GM23338 (cell line): Measurements from ENCODE around the gene JUP. TPM values are rescaled to one million over a fixed set of nuclear protein-coding genes. Genes with fewer than 3 reads are reported as not detected.

Source experiments
- ATAC-seq: fragments of 200-7000 bp; cut with Tn5 transposase; 3 replicates; pipeline ENCODE4 v1.9.1; 2020
- DNase-seq: peaks from one replicate; pipeline ENCODE4 v3.0.0-alpha.2; 2015; ENCODE audit warnings: low spot score
- H2AFZ ChIP-seq: fragments of 200-600 bp; sonication (generic); 2 replicates; pipeline ENCODE4 v1.8.0; 2016; ENCODE audit warnings: antibody characterized with exemption, mild to moderate bottlenecking, moderate library complexity
- H3F3A ChIP-seq: fragments of 200-600 bp; sonication (generic); replicated peaks from 2 replicates; pipeline ENCODE4 v1.8.0; 2017; ENCODE audit warnings: antibody characterized with exemption, mixed run types, low read depth
- H3K27ac ChIP-seq: fragments of 200-600 bp; sonication (generic); 2 replicates; pipeline ENCODE4 v1.6.1; 2016; ENCODE audit warnings: low read depth
- H3K27me3 ChIP-seq: fragments of 200-600 bp; sonication (generic); 2 replicates; pipeline ENCODE4 v1.8.0; 2016; ENCODE audit warnings: mild to moderate bottlenecking, mixed run types, moderate library complexity; ENCODE audit not compliant: insufficient read depth
- H3K36me3 ChIP-seq: fragments of 200-600 bp; sonication (generic); 2 replicates; pipeline ENCODE4 v1.8.0; 2016; ENCODE audit warnings: mild to moderate bottlenecking; ENCODE audit not compliant: insufficient read depth
- H3K4me1 ChIP-seq: fragments of 200-600 bp; sonication (generic); 2 replicates; pipeline ENCODE4 v1.8.0; 2016; ENCODE audit warnings: mild to moderate bottlenecking, moderate library complexity; ENCODE audit not compliant: insufficient read depth
- H3K4me2 ChIP-seq: fragments of 200-600 bp; sonication (generic); 2 replicates; pipeline ENCODE4 v1.7.1; 2017; ENCODE audit warnings: mixed run types
- H3K4me3 ChIP-seq: fragments of 200-600 bp; sonication (generic); 2 replicates; pipeline ENCODE4 v1.6.1; 2016; ENCODE audit warnings: mixed run types
- H3K79me2 ChIP-seq: fragments of 200-600 bp; sonication (generic); replicated peaks from 2 replicates; pipeline ENCODE4 v1.8.0; 2017; ENCODE audit warnings: mild to moderate bottlenecking; ENCODE audit not compliant: insufficient read depth
- H3K9me2 ChIP-seq: fragments of 200-600 bp; sonication (generic); 2 replicates; pipeline ENCODE4 v1.8.0; 2017; ENCODE audit not compliant: insufficient read depth
- H4K20me1 ChIP-seq: fragments of 200-600 bp; sonication (generic); replicated peaks from 2 replicates; pipeline ENCODE4 v1.8.0; 2017; ENCODE audit warnings: mild to moderate bottlenecking; ENCODE audit not compliant: insufficient read depth
- H3K27ac Mint-ChIP-seq: 2 replicates; pipeline ENCODE4 v1.8.0; 2020; ENCODE audit warnings: inconsistent platforms, mild to moderate bottlenecking, moderate library complexity, mixed read lengths
- H3K27me3 Mint-ChIP-seq: 3 replicates; pipeline ENCODE4 v1.8.0; 2022; ENCODE audit warnings: low read depth, mild to moderate bottlenecking, moderate library complexity, mixed read lengths, inconsistent platforms; ENCODE audit not compliant: insufficient read depth, poor library complexity
- H3K36me3 Mint-ChIP-seq: 3 replicates; pipeline ENCODE4 v1.8.0; 2021; ENCODE audit warnings: low read depth, mild to moderate bottlenecking, inconsistent platforms, moderate library complexity, mixed read lengths
- H3K4me1 Mint-ChIP-seq: 3 replicates; pipeline ENCODE4 v1.8.0; 2020; ENCODE audit warnings: mild to moderate bottlenecking, inconsistent platforms, mixed read lengths
- H3K4me3 Mint-ChIP-seq: 3 replicates; pipeline ENCODE4 v1.8.0; 2021; ENCODE audit warnings: moderate library complexity, mild to moderate bottlenecking, inconsistent platforms, mixed read lengths
- H3K9me3 Mint-ChIP-seq: 3 replicates; pipeline ENCODE4 v1.8.0; 2020; ENCODE audit warnings: moderate library complexity, mild to moderate bottlenecking, inconsistent platforms, mixed read lengths
- CREB1 ChIP-seq: fragments of 250-450 bp; sonication (Bioruptor Pico); IDR thresholded peaks from 2 replicates; pipeline ENCODE4 v1.5.0; 2020; ENCODE audit warnings: low read depth, mild to moderate bottlenecking, moderate library complexity
- EZH2phosphoT487 ChIP-seq: fragments of 200-600 bp; sonication (generic); IDR thresholded peaks from one replicate; pipeline ENCODE4 v1.8.1; 2018; ENCODE audit warnings: antibody characterized with exemption; ENCODE audit not compliant: unreplicated experiment
- NANOG ChIP-seq: IDR thresholded peaks from 2 replicates; pipeline ENCODE4 v1.6.1; 2016; ENCODE audit warnings: antibody characterized with exemption, borderline replicate concordance
- ZNF331 ChIP-seq: fragments of 250-450 bp; sonication (Bioruptor Pico); IDR thresholded peaks from 2 replicates; pipeline ENCODE4 v1.5.0; 2020; ENCODE audit warnings: low read depth, mild to moderate bottlenecking, moderate library complexity
- polyA plus RNA-seq: library from polyadenylated mRNA; unstranded; fragments of >200 nt; fragmentation: Nextera tagmentation; extraction: Ambion mirVana; gene quantifications from 2 replicates; pipeline ENCODE4 v1.2.1, GENCODE V29; 2016
- total RNA-seq: library from RNA; depleted of rRNA; stranded (reverse); fragments of >200 nt; shearing (Covaris generic); gene quantifications from 2 replicates; pipeline ENCODE4 v1.2.3, GENCODE V29; 2014
- TF ChIP-seq, protein P1 (sequence below): fragments of 250-450 bp; sonication (Bioruptor Pico); IDR thresholded peaks from 2 replicates; pipeline ENCODE4 v1.5.0; 2020; ENCODE audit warnings: mild to moderate bottlenecking, moderate library complexity
- TF ChIP-seq, protein P2 (sequence below): IDR thresholded peaks from 2 replicates; pipeline ENCODE4 v1.6.1; 2016; ENCODE audit warnings: antibody characterized with exemption
- TF ChIP-seq, protein P3 (sequence below): IDR thresholded peaks from one replicate; pipeline ENCODE4 v1.6.1; 2018; ENCODE audit warnings: antibody characterized with exemption; ENCODE audit not compliant: unreplicated experiment
- TF ChIP-seq, protein P4 (sequence below), 2 experiments: fragments of 200-600 bp in 1 of 2; sonication (generic) in 1 of 2; conservative IDR thresholded peaks; 2 replicates each; pipeline versions ENCODE4 v1.5.1 to v1.6.1; 2016 to 2017; ENCODE audit warnings: antibody characterized with exemption in 2 of 2, low read depth in 2 of 2, mild to moderate bottlenecking in 2 of 2, moderate library complexity in 1 of 2

The JUP gene
- total and polyA plus RNA-seq, 2 experiments from 2014 or later, result 45.5 to 177 TPM

DNA sequence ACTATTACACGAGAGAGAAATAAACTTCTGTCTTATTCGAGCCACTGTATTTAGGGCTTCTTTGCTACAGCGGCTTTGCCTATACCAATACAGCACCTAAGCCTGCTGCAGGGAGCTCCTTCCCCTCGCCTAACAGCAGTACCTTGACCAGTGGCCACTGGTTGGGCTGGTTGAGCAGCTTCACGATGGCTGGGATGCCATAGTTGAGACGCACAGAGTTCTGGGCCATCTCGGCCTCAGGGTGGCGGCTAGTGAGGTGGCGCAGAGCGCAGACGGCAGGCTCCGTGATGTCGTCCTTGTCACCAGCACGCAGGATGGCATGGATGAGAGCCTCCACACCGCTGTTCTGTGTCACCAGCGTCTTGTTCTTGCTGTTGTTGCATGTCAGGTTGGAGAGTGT lies 23.7 kb downstream of the JUP start (continued):
- TF ChIP-seq, protein P1, sequence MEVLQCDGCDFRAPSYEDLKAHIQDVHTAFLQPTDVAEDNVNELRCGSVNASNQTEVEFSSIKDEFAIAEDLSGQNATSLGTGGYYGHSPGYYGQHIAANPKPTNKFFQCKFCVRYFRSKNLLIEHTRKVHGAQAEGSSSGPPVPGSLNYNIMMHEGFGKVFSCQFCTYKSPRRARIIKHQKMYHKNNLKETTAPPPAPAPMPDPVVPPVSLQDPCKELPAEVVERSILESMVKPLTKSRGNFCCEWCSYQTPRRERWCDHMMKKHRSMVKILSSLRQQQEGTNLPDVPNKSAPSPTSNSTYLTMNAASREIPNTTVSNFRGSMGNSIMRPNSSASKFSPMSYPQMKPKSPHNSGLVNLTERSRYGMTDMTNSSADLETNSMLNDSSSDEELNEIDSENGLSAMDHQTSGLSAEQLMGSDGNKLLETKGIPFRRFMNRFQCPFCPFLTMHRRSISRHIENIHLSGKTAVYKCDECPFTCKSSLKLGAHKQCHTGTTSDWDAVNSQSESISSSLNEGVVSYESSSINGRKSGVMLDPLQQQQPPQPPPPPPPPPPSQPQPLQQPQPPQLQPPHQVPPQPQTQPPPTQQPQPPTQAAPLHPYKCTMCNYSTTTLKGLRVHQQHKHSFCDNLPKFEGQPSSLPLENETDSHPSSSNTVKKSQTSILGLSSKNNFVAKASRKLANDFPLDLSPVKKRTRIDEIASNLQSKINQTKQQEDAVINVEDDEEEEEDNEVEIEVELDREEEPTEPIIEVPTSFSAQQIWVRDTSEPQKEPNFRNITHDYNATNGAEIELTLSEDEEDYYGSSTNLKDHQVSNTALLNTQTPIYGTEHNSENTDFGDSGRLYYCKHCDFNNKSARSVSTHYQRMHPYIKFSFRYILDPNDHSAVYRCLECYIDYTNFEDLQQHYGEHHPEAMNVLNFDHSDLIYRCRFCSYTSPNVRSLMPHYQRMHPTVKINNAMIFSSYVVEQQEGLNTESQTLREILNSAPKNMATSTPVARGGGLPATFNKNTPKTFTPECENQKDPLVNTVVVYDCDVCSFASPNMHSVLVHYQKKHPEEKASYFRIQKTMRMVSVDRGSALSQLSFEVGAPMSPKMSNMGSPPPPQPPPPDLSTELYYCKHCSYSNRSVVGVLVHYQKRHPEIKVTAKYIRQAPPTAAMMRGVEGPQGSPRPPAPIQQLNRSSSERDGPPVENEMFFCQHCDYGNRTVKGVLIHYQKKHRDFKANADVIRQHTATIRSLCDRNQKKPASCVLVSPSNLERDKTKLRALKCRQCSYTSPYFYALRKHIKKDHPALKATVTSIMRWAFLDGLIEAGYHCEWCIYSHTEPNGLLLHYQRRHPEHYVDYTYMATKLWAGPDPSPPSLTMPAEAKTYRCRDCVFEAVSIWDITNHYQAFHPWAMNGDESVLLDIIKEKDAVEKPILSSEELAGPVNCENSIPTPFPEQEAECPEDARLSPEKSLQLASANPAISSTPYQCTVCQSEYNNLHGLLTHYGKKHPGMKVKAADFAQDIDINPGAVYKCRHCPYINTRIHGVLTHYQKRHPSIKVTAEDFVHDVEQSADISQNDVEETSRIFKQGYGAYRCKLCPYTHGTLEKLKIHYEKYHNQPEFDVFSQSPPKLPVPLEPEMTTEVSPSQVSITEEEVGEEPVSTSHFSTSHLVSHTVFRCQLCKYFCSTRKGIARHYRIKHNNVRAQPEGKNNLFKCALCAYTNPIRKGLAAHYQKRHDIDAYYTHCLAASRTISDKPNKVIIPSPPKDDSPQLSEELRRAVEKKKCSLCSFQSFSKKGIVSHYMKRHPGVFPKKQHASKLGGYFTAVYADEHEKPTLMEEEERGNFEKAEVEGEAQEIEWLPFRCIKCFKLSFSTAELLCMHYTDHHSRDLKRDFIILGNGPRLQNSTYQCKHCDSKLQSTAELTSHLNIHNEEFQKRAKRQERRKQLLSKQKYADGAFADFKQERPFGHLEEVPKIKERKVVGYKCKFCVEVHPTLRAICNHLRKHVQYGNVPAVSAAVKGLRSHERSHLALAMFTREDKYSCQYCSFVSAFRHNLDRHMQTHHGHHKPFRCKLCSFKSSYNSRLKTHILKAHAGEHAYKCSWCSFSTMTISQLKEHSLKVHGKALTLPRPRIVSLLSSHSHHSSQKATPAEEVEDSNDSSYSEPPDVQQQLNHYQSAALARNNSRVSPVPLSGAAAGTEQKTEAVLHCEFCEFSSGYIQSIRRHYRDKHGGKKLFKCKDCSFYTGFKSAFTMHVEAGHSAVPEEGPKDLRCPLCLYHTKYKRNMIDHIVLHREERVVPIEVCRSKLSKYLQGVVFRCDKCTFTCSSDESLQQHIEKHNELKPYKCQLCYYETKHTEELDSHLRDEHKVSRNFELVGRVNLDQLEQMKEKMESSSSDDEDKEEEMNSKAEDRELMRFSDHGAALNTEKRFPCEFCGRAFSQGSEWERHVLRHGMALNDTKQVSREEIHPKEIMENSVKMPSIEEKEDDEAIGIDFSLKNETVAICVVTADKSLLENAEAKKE (CRISPR knock-in tag), result no peak

DNA sequence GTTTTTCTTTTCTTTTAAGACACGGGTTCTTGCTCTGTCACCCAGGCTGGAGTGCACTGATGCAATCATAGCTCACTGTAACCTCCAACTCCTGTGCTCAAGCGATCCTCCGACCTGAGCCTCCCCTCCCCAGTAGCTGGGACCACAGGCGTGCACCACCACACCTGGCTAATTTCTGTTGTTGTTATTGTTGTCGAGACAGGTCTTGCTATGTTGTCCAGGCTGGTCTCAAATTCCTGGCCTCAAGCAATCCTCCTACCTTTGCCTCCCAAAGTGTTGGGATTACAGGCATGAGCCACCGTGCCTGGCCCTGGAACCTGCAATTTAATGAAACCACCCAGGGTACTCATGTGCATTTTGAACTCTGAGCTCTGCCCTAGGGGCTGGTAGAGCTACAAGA lies 24.1 kb downstream of the JUP start:
- no peaks in the 10 kb centered on the region for H3K79me2 ChIP-seq
- TF ChIP-seq, protein P2, sequence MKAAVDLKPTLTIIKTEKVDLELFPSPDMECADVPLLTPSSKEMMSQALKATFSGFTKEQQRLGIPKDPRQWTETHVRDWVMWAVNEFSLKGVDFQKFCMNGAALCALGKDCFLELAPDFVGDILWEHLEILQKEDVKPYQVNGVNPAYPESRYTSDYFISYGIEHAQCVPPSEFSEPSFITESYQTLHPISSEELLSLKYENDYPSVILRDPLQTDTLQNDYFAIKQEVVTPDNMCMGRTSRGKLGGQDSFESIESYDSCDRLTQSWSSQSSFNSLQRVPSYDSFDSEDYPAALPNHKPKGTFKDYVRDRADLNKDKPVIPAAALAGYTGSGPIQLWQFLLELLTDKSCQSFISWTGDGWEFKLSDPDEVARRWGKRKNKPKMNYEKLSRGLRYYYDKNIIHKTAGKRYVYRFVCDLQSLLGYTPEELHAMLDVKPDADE, result no peak
- TF ChIP-seq, protein P3, sequence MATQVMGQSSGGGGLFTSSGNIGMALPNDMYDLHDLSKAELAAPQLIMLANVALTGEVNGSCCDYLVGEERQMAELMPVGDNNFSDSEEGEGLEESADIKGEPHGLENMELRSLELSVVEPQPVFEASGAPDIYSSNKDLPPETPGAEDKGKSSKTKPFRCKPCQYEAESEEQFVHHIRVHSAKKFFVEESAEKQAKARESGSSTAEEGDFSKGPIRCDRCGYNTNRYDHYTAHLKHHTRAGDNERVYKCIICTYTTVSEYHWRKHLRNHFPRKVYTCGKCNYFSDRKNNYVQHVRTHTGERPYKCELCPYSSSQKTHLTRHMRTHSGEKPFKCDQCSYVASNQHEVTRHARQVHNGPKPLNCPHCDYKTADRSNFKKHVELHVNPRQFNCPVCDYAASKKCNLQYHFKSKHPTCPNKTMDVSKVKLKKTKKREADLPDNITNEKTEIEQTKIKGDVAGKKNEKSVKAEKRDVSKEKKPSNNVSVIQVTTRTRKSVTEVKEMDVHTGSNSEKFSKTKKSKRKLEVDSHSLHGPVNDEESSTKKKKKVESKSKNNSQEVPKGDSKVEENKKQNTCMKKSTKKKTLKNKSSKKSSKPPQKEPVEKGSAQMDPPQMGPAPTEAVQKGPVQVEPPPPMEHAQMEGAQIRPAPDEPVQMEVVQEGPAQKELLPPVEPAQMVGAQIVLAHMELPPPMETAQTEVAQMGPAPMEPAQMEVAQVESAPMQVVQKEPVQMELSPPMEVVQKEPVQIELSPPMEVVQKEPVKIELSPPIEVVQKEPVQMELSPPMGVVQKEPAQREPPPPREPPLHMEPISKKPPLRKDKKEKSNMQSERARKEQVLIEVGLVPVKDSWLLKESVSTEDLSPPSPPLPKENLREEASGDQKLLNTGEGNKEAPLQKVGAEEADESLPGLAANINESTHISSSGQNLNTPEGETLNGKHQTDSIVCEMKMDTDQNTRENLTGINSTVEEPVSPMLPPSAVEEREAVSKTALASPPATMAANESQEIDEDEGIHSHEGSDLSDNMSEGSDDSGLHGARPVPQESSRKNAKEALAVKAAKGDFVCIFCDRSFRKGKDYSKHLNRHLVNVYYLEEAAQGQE, result no peak
- TF ChIP-seq NANOG, result no peak
- TF ChIP-seq, protein P4, sequence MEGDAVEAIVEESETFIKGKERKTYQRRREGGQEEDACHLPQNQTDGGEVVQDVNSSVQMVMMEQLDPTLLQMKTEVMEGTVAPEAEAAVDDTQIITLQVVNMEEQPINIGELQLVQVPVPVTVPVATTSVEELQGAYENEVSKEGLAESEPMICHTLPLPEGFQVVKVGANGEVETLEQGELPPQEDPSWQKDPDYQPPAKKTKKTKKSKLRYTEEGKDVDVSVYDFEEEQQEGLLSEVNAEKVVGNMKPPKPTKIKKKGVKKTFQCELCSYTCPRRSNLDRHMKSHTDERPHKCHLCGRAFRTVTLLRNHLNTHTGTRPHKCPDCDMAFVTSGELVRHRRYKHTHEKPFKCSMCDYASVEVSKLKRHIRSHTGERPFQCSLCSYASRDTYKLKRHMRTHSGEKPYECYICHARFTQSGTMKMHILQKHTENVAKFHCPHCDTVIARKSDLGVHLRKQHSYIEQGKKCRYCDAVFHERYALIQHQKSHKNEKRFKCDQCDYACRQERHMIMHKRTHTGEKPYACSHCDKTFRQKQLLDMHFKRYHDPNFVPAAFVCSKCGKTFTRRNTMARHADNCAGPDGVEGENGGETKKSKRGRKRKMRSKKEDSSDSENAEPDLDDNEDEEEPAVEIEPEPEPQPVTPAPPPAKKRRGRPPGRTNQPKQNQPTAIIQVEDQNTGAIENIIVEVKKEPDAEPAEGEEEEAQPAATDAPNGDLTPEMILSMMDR (conservative IDR thresholded peaks at IDR 0.05; ENCODE audit: low read depth in 2 of 2), result no peak
- TF ChIP-seq ZNF331 (CRISPR knock-in tag), result no peak
- no peak for TF ChIP-seq EZH2phosphoT487
- no peak for TF ChIP-seq CREB1 (CRISPR knock-in tag)
- H3K36me3 ChIP-seq, result peaks cover 22% of the 10 kb centered on the region
- no peaks in the 10 kb centered on the region for H3K4me1 Mint-ChIP-seq
- H3K4me2 ChIP-seq, result no peak overlapping the region
- ATAC-seq (no peak), DNase-seq (no peak)
- no peak overlapping the region for H3K27ac ChIP-seq
- H3K4me3 ChIP-seq, result no peak overlapping the region
- H3K4me1 ChIP-seq, result no peaks in the 10 kb centered on the region
- no peaks in the 10 kb centered on the region for H3K9me2 ChIP-seq
- no peak overlapping the region for H3K4me3 Mint-ChIP-seq
- H3K9me3 Mint-ChIP-seq, result no peaks in the 10 kb centered on the region
- H3K36me3 Mint-ChIP-seq, result peaks cover 97% of the 10 kb centered on the region
- no peaks in the 10 kb centered on the region for H3K27me3 ChIP-seq
- H3K27me3 Mint-ChIP-seq, result no peaks in the 10 kb centered on the region
- H3F3A ChIP-seq, result peaks cover 6% of the 10 kb centered on the region; the same call in 1 of the 2 replicates
- H3K27ac Mint-ChIP-seq, result no peak overlapping the region
- no peak overlapping the region for H2AFZ ChIP-seq
- H4K20me1 ChIP-seq, result peaks cover 8% of the 10 kb centered on the region; the same call in 1 of the 2 replicates
